ENCODE results near the gene MAML3.

Gene MAML3

GRCh38 chr4:139898293-139898692 lies 255.7 kb downstream of the MAML3 start:
- no peak for TF ChIP-seq CTCF (IDR thresholded peaks at IDR 0.05; ENCODE audit: low read depth, low read length, missing control alignments)
- H3K4me3 ChIP-seq (replicated peaks; ENCODE audit: low read depth, low read length), result no peak overlapping the region
- DNase-seq (ENCODE audit: extremely low read depth, low read depth), result no peak

- DNase-seq (ENCODE audit: extremely low read depth, low read depth), result no peak
- TF ChIP-seq CTCF (IDR thresholded peaks at IDR 0.05; ENCODE audit: low read depth, low read length, missing control alignments), result no peak
- no peak overlapping the region for H3K4me3 ChIP-seq (replicated peaks; ENCODE audit: low read depth, low read length)
Measured at GRCh38 chr4:139896091-139896604, 257.8 kb downstream of the MAML3 start.

- DNase-seq (ENCODE audit: extremely low read depth, low read depth), result no peak
- H3K4me3 ChIP-seq (replicated peaks; ENCODE audit: low read depth, low read length), result no peak overlapping the region
- no peak for TF ChIP-seq CTCF (IDR thresholded peaks at IDR 0.05; ENCODE audit: low read depth, low read length, missing control alignments)
Measured at GRCh38 chr4:139893801-139894200, 260.2 kb downstream of the MAML3 start.

GRCh38 chr4:139892973-139893736 lies 260.8 kb downstream of the MAML3 start:
- H3K4me3 ChIP-seq (replicated peaks; ENCODE audit: low read depth, low read length), result no peak overlapping the region
- no peak for TF ChIP-seq CTCF (IDR thresholded peaks at IDR 0.05; ENCODE audit: low read depth, low read length, missing control alignments)
- DNase-seq (ENCODE audit: extremely low read depth, low read depth), result no peak

- TF ChIP-seq CTCF (IDR thresholded peaks at IDR 0.05; ENCODE audit: low read depth, low read length, missing control alignments), result no peak
- DNase-seq (ENCODE audit: extremely low read depth, low read depth), result no peak
Measured at GRCh38 chr4:139890816-139891215, 263.2 kb downstream of the MAML3 start.

GRCh38 chr4:139889901-139890300 lies 264.1 kb downstream of the MAML3 start:
- no peak for DNase-seq (ENCODE audit: extremely low read depth, low read depth)
- no peak for TF ChIP-seq CTCF (IDR thresholded peaks at IDR 0.05; ENCODE audit: low read depth, low read length, missing control alignments)
- no peak overlapping the region for H3K4me3 ChIP-seq (replicated peaks; ENCODE audit: low read depth, low read length)

More at GRCh38 chr4:139890816-139891215, 263.2 kb downstream of the MAML3 start:
- H3K4me3 ChIP-seq (replicated peaks; ENCODE audit: low read depth, low read length), result no peak overlapping the region

Data from HFF-Myc (cell line).